GM18507 (cell line): ENCODE data around the gene RBMY1F.
"Not testable (repeated sequence)": the region's sequence is repeated elsewhere in the genome, so short reads cannot be mapped to it uniquely, and the experiment has no call there.

Source experiments
- DNase-seq: peaks from one replicate; pipeline ENCODE4 v3.0.0; 2011; ENCODE audit warnings: low read depth; ENCODE audit not compliant: insufficient read length; ENCODE audit errors: extremely low spot score
- FAIRE-seq: peaks from 2 replicates; lab custom pipeline; 2011; peaks lifted over from hg19 to GRCh38; lab: Jason Lieb, UNC

Gene RBMY1F

GRCh38 chrY:22182823-22183222 is at the start of gene RBMY1F:
RBMY1F (minus strand) TSS chrY:22182923; CDS start chrY:22180969, 1,954 bp downstream.
- not testable (repeated sequence) for DNase-seq, FAIRE-seq

GRCh38 chrY:22151144-22151543 is 31.6 kb downstream of the RBMY1F start:
- not testable (repeated sequence) for DNase-seq, FAIRE-seq

GRCh38 chrY:22141011-22141695 is 41.6 kb downstream of the RBMY1F start:
- not testable (repeated sequence) for DNase-seq
- peak; percentile 56 for FAIRE-seq

GRCh38 chrY:22134719-22135118 is 48.0 kb downstream of the RBMY1F start:
- not testable (repeated sequence) for FAIRE-seq, DNase-seq

GRCh38 chrY:22130494-22130893 is 52.2 kb downstream of the RBMY1F start:
- FAIRE-seq, DNase-seq: not testable (repeated sequence)
